ENCODE measurements around the gene GRK5. TPM values are rescaled to one million over a fixed set of nuclear protein-coding genes. Genes with fewer than 3 reads are reported as not detected.

The GRK5 gene
- total RNA-seq, 1 donor from 2014 or later = 26.2 TPM

DNA sequence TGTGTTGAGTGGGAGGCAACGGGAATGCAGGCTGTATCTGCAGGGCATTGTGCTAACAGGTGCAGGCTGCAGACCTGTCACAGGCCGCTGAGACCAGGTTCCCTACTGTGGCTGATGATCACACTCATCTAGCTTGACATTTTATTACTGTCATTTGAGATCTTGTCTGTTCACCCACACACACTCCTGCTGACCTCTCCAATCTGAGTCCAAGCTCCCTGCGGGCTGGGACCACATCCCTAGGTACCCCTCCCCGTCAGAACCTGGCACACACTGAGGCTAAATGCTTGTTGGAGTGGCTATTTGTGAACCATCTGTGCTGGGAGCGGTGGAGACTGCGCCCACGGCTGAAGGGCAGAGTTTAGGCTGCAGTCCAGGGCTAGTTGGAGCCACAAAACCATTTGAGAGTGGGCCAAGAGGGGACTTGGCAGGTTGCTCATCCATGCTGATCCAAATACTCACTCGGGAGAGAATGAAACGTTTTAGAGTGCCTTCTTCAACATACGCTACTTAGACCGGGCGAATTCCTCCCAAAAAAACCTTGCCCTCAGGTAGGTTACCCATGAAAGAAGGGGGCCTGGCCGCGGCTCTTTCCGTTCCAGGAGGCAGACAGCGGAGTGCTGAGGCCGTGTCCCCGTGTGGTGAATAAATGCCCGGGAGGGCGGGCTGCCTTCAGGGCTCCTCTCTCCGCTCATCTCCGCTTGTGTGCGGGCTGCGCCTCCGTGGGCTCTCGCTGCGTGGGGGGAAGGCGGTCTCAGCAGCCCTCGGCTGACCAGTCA, 170.8 kb downstream of the GRK5 start:
- DNase-seq (ENCODE audit: low spot score) = no peak

DNA sequence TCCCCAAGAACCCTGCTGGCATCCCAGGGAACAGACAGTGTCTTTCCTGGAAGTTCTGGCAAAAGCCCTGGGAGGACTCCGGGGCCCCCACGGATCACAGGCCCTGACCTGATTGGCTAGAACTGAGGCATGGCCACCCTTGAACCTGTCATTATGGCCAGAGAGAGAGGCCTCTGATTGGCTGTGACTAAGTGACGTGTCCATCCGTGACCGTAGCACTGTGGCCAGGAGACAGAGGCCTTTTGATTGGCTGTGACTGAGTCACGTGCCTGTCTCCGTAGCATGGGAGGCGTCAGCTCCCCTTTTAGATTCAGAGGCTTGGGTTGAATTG, 171.3 kb downstream of the GRK5 start:
- no peak for DNase-seq (ENCODE audit: low spot score)

DNA sequence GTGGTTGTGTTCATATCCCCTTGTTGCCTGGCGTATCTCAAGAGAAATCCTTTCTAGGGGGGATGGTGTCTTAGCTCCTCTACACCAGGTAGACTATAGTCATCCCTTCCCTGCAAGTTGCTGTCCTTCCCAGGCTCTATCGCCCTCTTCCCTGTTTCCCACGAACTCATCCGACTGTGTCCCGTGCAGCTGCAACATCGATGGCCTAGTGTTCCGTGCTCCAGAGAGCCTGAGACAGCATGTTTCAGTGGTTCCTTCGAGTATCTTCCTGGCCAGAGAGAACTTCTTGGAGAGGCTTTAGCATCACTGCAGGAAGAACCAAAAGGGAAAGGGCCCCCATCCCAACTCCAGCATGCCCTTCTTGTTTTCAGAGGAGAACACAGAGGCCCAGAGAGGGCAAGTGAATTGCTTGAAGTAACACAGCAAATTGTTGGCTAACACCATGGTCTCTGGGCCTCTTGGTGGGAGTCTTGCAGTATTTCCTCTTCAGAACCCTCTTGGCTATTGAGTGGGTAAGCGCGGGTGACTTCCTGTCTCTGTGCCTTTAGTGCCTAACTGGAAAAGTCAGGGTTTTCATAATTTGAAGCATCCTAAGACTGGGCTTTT, 172.2 kb downstream of the GRK5 start:
- no peak for DNase-seq (ENCODE audit: low spot score)

DNA sequence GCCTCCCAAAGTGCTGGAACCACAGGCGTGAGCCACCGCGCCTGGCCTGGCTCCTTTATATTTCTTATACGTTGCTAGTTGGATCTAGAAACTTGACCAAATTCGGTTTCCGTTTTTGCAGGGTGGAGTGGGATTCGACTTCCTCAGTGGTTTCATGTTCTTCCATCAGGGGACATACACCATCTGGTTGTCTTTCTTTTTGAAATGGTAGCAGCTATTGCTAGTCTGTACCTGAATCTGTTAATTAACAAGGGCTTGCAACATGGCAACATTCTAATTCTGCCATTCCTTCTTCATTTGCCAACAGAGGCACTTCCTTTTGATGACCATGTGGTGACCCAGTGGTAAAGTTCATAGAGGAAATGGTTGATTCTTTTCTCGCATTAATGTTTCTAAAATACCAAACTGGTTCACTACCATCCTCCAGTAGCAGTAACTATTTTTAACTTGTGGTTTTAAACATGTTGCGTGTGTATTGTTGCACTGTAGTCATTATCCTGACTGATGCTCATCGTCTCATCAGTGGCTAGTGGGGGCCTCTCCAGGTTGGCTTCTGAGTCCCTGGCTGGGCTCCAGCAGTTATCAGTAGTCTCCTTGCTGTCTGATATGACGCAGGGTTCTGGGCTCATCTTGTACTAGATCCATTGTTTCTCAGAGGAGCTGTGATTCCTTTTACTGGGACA, 175.9 kb downstream of the GRK5 start:
- DNase-seq (ENCODE audit: low spot score) = no peak

DNA sequence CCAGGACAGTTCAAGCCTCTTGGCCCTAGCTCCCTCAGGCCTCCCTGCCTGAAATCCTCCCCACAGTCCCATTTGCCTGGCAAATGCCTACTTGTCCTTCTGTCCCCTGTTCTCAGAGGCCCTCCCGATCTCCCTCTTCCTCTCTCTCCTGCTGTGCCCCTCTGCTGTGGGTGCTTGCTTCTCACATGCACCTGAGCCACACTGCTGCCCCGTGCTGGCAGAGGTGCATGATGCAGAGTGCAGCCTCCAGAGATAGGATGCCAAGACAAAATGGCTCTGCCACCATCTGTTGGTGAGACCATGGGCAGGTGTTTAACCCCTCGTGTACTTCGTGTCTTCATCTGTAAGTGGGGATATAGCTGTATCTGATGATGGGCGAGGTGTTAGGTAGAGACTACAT, 176.8 kb downstream of the GRK5 start:
- DNase-seq (ENCODE audit: low spot score) = no peak

DNA sequence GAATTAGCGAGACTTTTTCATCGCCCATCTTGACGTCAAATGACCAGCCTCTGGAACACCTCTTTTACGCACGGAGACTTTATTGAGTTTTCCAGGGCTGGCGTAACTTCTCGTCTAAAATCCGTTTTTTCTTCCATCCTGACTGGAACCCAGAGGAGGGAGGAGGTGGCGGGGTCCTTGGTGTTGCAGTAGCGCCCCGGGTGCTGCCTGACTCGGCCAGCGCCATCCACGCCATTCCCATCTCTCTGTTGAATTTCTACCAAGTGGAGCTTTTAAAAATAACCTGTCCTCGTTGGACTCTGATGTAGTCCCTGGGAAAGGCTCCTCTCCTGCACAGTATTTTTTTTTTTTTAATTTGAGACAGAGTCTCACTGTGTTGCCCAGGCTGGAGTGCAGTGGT, 179.3 kb downstream of the GRK5 start:
- no peak for DNase-seq (ENCODE audit: low spot score)

DNA sequence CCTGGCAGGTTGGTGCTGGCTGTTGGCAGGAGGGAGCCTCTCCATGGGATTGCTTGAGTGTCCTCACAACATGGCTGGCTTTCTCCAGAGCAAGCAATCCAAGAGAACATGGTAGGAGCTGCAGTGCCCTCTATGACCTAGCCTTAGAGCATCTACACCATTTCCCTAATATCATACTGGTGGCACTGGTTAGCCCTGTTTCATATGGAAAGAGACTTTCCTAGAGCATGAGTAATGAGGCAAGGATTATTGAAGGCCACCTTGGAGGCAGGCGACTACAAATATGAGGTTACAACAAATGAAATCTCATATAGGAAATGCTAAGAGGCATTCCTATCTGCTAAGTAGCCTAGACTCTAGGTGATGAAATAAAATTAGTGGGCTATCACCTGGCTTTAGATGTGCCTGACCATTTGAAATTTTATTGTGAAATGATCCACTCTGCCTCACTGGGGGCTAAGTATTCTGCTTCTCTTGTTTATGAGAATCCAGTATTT, 181.5 kb downstream of the GRK5 start:
- DNase-seq (ENCODE audit: low spot score) = no peak

DNA sequence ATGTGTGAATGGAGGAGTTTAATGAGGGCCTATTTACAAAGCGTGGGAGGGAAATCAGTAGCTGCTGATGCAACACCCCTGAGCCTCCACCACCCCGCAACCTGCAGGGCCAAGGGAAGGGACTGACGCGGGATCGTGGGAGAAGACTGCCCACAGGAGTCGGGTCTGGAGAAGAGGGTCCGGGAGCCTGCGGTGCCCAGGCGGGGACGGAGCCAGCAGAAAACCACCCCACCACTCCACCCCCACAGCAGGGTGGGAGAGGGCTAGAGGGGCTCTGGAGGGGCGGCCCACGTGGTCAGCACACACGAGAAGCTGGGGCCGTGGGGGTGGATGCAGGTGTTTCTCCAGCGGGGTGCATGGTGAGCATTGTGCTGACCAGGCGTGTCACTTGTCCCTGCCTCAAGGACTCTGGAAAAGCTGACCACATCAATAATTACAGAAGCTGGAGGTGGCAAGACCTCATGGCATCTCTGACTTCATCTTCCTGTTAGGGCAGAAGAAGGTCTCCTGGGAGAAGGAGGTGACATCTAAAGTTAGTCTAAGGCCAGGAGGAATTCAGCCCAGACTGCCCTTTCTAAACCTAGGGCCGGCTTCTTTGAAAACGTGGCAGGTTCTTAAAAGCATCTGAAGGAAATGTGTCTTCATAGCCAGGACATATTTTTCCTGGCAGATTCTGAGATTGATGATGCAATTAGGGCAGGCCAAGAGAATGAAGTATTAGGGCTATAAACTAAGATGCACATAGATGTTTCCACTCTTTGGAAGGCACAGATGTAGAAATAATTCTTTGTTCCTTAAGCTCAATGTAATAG, 184.3 kb downstream of the GRK5 start:
- peak; percentile 75 for DNase-seq (ENCODE audit: low spot score)

DNA sequence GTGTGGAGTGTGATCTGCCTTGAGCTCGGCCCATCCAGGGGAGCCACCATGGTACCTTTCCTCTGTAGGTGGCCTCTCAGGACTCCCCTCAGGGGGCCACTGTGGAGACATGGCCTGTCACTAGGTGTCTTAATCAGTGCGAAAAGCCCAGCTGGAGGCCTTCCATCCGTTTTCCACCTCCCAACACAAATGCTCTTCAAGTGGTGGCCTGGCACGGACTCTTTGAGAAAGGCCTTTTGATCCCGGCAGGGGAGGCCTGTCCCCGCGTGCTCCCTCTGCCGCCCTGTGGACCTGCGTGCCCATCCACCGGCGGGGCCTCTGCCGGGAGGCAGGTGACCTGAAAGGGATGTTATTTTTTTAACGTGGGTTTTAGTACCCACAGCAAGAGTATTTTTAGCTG, 185.6 kb downstream of the GRK5 start:
- DNase-seq (ENCODE audit: low spot score) = no peak

DNA sequence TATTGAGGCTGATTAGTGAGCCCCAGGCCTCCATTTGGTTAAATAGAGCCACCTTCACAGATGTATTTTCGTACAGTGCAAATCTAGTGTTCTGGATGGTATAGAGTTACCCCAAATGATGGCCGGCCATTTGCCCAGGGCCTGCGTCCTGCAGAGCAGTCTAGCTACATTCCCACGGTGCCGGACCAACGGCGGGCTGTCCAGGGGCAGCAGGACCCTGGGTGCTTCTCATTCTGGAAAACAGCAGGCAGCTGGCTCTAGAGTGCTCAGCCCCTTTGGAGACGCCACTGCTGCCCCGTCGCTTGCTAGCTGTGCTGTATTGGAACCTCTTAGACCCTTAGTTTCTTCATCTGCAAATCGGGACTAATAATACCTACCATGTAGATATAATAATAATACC, 186.1 kb downstream of the GRK5 start:
- no peak for DNase-seq (ENCODE audit: low spot score)

DNA sequence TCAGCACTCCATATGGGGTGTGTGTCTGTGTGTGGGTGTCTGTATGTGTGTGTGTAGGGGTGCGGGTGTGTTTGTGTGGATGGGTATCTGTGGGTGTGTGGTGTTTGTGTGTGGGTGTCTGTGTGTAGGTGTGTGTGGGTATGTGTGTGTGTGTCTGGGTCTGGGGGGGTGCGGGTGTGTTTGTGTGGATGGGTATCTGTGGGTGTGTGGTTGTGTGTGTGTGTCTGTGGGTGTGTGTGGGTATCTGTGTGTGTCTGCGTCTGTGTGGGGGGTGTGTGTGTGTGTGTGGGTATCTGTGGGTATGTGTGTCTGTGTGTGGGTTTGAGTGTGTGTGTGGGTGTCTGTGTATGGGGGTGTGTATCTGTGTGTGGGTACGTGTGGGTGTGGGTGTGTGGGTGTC, 186.5 kb downstream of the GRK5 start:
- no peak for DNase-seq (ENCODE audit: low spot score)

DNA sequence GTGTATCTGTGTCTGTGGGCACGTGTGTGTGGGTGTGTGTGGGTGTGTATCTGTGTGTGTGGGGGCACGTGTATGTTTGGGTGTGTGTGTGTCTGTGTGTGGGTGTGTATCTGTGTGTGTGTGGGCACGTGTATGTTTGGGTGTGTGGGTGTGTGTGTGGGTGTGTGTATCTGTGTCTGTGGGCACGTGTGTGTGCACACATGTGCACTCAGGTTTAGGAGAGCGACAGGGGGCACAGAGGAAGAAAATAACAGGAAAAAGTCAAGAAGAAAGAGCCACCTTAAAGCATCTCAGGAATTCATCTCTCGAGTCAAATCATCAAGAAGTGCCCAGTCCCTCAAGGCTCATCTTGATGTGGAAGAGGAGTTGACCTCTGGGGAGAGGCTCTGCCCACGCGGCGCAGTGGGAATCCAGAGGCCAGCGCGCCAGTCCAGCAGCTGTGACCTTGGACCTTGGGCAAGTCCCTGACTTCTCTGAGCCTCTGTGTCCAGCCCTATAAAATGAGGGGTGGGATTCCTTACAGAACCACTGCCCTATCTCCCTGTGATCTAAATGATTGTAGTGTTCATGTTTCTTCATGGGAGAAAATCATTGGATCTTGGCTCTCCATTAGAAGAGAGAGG, 187.4 kb downstream of the GRK5 start:
- DNase-seq (ENCODE audit: low spot score) = no peak

DNA sequence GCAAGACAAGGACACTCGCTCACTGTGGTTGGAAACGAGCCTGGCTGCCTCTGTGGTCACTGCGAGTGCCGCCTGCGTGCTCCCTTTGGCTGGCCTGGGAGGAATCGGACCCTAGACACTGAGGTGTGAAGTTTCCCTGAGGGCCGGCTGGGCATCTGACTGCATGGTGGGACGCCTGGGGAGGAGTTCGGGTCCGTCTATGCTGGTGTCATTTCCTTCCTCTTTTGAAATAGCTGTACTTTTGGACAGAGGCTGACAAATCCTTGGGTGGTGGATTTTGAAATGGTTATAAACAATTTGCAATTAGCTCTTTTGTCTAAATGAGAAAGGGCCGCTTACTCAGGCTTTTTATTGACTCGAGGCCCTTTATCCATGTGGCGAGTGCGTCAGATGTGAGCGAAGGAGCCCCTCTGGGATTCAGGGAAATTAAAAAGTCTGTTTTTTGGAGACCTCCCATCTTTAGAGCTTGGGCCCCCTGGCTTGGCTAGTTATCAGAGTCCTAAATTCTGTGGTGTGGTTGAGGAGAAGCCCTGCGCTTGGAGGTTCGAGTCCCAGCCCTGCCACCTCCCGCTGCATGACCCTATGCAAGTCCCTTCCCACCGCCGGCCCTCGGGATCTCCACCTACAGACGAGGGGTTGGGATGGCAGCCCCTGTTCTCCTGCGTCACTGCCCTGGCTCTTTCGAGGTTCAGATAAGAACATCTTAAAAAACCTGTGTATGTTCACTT, 188.1 kb downstream of the GRK5 start:
- DNase-seq (ENCODE audit: low spot score) = no peak

DNA sequence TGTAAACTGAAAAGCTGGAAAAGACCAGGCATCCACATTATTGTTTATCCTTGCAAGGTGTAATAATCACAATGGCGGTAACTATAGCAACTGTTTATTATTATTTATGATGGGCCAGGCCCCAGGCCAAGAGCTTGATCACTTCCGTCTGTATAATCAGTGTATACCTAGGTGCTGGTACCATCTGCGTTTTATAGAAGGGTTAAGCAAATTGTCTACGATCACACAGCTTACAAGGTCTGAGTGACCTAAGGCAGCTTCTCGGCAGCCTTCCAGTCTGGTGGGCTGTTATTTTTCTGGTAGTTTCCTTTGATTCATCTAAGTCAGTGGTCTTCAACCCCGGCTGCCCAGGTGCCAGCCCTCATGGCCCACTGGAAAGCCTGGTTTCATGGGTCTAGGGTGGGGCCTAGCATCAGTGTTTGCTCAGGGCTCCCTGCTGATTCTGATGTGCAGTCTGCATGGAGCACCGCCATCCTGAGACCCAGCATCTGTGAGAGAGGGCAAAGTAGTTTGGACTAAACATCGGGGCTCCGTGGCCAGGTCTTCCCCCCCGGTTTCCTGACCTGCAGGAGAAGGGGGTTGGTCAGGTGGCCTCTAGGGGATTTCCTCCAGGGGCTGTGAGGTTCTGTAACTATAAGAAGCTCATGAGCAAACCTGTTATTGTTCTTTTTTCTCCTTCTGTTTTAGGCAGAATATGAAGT, 188.8 kb downstream of the GRK5 start:
- no peak for DNase-seq (ENCODE audit: low spot score)

DNA sequence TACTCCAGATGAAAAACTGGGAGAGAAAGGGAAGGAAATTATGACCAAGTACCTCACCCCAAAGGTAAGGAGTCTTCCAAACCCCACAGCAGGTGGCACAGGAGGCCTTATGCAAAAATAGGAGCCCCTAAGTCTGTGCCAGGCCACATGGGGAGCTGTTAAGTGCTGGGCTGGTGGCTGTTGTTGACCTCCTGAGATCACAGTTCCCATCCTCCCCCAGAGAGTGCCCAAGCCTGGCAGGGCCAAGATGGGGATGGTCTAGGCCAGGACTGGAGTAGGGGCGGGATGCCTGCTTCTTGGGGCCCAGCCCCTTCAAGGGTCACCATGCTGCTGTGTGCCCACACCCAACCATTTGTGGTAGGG, 189.3 kb downstream of the GRK5 start:
- DNase-seq (ENCODE audit: low spot score) = no peak

DNA sequence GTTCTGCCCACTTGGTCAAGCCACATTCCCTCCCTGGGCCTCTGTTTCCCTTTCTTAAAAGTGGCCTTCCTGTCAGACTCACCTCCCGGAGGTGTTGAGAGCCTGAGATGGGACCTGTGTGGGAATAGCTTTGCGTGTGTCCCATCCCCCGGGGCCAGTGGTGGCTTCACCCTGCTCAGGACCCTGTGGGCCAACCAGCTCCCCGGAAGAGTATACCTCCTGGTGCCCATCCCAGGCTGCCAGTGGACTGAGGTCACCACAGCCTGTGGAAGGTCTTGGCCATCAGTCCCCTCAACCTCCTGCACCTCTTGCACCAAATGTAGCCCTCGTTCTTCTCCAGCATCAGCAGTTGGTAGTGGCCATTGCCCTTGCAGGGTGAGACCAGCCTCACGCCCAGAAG, 190.0 kb downstream of the GRK5 start:
- no peak for DNase-seq (ENCODE audit: low spot score)

DNA sequence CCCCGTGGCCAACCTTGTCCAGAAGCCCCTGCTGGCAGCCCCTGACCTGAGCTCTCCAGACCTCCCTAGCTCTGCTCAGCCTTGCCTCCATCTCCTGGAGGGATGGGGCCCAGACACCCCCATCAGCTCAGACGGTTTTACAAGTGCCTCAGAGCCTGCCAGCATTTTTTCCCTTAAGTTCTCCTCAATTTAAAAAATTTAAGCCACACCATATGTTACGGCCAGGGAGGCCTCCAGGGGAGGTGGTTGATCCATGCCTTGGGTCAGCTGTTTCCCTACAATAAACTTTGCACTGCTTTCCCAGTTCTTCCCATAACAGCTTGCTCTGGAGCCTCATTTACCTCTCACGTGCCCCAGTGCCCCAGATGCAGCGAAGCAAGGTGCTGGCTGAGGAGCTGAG, 191.6 kb downstream of the GRK5 start:
- DNase-seq (ENCODE audit: low spot score) = peak; percentile 92

DNA sequence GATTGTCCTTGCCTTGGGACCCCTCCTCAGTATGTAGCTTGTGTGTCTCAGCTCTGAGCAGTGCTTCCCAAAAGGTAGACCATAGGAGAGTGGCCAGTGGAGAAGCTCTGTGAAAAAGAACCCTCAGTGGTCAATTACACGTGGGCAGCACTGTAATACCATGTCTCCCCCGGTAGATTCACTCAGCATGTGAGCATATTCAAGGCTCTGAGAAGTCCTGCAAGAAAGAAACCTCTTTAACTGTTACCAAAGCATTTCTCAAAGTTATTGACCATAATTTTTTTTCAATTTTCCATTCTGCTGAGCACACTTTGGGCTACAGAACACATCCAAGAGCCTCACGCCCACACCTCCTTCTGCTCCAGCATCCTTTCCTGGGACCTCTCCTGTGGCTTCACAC, 192.1 kb downstream of the GRK5 start:
- no peak for DNase-seq (ENCODE audit: low spot score)

DNA sequence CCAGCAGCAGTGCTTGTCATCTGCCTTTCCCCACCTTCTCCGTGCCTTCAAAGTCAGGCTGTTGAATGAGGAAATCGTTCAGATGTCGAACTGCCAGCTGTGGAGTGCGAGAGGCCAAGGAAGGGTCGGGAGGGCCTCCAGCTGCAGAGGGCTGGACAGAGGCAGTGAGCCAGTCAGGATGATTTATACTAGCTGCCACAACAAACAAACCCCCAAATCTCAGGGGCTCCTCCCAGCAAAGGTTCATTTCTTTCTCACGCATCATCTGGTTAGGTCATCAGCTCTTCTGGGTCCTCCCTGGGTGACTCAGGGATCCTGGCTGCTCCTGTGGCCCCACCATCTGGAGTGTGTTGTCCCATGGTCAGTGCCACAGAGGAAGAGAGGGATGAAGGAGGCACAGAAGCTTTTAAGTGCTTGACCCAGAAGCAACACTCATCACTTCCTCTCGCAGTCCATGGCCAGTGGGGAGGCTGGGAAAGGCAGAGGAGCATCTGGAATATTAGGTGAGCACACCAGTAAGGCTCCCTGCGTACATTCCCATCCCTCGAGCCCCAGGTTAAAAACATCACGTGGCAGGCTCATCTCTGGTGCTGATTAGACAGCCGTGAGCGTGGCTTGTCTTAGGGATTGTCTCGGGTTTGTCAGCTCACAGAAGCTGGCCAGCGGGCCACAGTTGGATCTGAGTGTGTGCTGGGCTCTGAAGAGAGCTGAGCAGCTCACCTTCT, 194.5 kb downstream of the GRK5 start:
- DNase-seq (ENCODE audit: low spot score) = peak; percentile 90

DNA sequence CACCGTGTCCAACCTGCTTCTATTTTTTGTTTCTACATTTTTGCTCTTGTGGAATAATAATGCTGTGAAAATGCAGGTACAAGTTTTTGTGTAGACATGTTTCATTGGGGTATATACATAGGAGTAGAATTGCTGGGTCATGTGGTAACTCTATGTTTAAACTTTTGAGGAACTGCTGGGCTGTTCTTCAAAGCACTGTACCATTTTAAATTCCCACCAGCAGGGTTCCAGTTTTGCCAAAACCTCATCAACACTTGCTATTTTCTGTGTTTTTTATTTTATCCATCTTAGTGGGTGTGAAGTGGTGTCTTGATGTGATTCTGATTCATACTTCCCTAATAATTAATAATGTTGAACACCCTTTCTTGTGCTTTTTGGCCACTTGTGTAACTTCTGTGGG, 196.6 kb downstream of the GRK5 start:
- no peak for DNase-seq (ENCODE audit: low spot score)
